ENCODE data around the gene SHLD1. TPM values are rescaled to one million over a fixed set of nuclear protein-coding genes. Genes with fewer than 3 reads are reported as not detected.

The SHLD1 gene
- total RNA-seq, 1 experiment from 2014 or later = 13.1 TPM

GRCh38 chr20:5881703-5882102 lies 131.5 kb downstream of the SHLD1 start:
- Histone ChIP-seq H3K9me2 (replicated peaks; ENCODE audit: insufficient read depth, low read length) (no peaks in the 10 kb centered on the region), H2AFZ (ENCODE audit: low read length) (peak overlapping the region; percentile 13; the same call in 1 of the 2 replicates), H3K79me2 (ENCODE audit: low read length) (no peaks in the 10 kb centered on the region), H3K27ac (ENCODE audit: low read length) (no peak overlapping the region), H3K4me1 (ENCODE audit: low read length) (peaks cover 4% of the 10 kb centered on the region; the same call in 1 of the 2 replicates), H3K4me3 (ENCODE audit: low read length) (no peak overlapping the region), H3K9me3 (ENCODE audit: low read length) (no peaks in the 10 kb centered on the region), H3K36me3 (ENCODE audit: insufficient read depth, low read length) (no peaks in the 10 kb centered on the region), H3K27me3 (ENCODE audit: low read length) (no peaks in the 10 kb centered on the region), H4K20me1 (ENCODE audit: insufficient read depth, low read depth, low read length) (no peaks in the 10 kb centered on the region), H3K4me2 (ENCODE audit: low read depth, low read length, poor library complexity, severe bottlenecking) (no peak overlapping the region), H3K9ac (ENCODE audit: low read length) (no peak overlapping the region)
- DNase-seq = no peak

DNA sequence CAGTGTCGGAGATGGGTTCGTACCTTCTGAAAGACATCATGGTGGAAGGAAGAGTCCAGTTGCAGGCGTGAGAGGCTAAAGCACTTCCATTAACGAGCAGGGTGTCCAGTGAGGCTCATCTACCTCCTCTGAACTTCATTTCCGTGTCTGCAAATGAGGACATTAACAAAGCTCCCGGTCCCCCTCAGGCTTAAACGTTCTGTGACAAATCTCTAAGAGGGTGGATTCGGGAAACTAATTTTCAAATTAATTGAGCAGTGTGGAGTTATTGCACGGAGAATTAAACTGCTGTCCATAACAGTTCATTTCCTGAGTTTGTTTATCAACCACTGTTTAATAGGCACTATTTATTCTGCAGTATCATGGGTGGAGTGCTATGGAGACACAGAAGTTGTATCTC lies 132.0 kb downstream of the SHLD1 start:
- no peaks in the 10 kb centered on the region for H3K27me3 ChIP-seq (ENCODE audit: low read length)
- no peaks in the 10 kb centered on the region for H3K36me3 ChIP-seq (ENCODE audit: insufficient read depth, low read length)
- no peak overlapping the region for H3K4me2 ChIP-seq (ENCODE audit: low read depth, low read length, poor library complexity, severe bottlenecking)
- no peak for DNase-seq
- H4K20me1 ChIP-seq (ENCODE audit: insufficient read depth, low read depth, low read length) = no peaks in the 10 kb centered on the region
- H3K27ac ChIP-seq (ENCODE audit: low read length) = no peak overlapping the region
- H3K79me2 ChIP-seq (ENCODE audit: low read length) = no peaks in the 10 kb centered on the region
- H3K9me2 ChIP-seq (replicated peaks; ENCODE audit: insufficient read depth, low read length) = no peaks in the 10 kb centered on the region
- H3K4me1 ChIP-seq (ENCODE audit: low read length) = peaks cover 4% of the 10 kb centered on the region; the same call in 1 of the 2 replicates
- H2AFZ ChIP-seq (ENCODE audit: low read length) = peak overlapping the region; percentile 13; the same call in 1 of the 2 replicates
- H3K9ac ChIP-seq (ENCODE audit: low read length) = no peak overlapping the region
- H3K4me3 ChIP-seq (ENCODE audit: low read length) = no peak overlapping the region
- H3K9me3 ChIP-seq (ENCODE audit: low read length) = no peaks in the 10 kb centered on the region

DNA sequence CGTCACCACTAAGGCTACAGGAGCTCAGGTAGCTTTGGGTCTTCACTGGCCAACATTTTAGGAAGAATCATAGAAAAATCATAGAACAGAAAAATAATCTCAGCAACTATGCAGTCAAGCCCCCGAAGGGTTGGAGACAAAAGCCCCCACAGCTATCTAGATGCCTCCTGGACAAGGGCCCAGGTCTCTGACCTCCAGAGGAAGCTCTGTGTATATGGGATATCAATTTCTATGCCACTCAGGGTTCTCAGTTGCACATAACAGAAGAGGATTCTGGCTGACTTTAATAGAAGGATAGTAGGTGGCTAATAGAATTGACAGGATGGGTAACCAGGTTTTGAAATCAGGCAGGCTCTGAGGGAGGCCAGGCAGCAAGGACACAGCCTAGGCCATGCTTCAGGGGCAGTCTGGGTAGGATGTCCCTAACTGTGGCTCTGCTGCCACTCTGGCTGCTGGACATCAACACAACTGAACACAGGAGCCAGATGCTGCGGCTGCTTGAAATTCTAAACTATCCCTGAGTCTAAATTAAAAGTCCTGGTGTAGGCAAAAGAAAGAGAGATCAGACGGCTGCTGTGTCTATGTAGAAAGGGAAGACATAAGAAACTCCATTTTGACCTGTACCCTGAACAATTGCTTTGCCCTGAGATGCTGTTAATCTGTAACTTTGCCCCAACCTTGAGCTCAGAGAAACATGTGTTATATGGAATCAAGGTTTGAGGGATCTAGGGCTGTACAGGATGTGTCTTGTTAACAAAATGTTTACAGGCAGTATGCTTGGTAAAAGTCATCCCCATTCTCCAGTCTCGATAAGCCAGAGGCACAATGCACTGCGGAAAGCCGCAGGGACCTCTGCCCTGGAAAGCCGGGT lies 134.5 kb downstream of the SHLD1 start:
- H3K27me3 ChIP-seq (ENCODE audit: low read length) = no peaks in the 10 kb centered on the region
- H3K27ac ChIP-seq (ENCODE audit: low read length) = no peak overlapping the region
- no peak overlapping the region for H3K9ac ChIP-seq (ENCODE audit: low read length)
- no peak overlapping the region for H3K4me2 ChIP-seq (ENCODE audit: low read depth, low read length, poor library complexity, severe bottlenecking)
- no peak for DNase-seq
- no peaks in the 10 kb centered on the region for H3K9me2 ChIP-seq (replicated peaks; ENCODE audit: insufficient read depth, low read length)
- no peaks in the 10 kb centered on the region for H3K9me3 ChIP-seq (ENCODE audit: low read length)
- H4K20me1 ChIP-seq (ENCODE audit: insufficient read depth, low read depth, low read length) = no peaks in the 10 kb centered on the region
- H3K4me1 ChIP-seq (ENCODE audit: low read length) = peaks cover 4% of the 10 kb centered on the region; the same call in 1 of the 2 replicates
- no peak overlapping the region for H2AFZ ChIP-seq (ENCODE audit: low read length)
- H3K36me3 ChIP-seq (ENCODE audit: insufficient read depth, low read length) = no peaks in the 10 kb centered on the region
- H3K79me2 ChIP-seq (ENCODE audit: low read length) = no peaks in the 10 kb centered on the region
- no peak overlapping the region for H3K4me3 ChIP-seq (ENCODE audit: low read length)

GRCh38 chr20:5885866-5886265 lies 135.7 kb downstream of the SHLD1 start:
- no peak overlapping the region for H3K4me3 ChIP-seq (ENCODE audit: low read length)
- H3K9me3 ChIP-seq (ENCODE audit: low read length) = no peaks in the 10 kb centered on the region
- H4K20me1 ChIP-seq (ENCODE audit: insufficient read depth, low read depth, low read length) = no peaks in the 10 kb centered on the region
- no peaks in the 10 kb centered on the region for H3K27me3 ChIP-seq (ENCODE audit: low read length)
- H3K9me2 ChIP-seq (replicated peaks; ENCODE audit: insufficient read depth, low read length) = no peaks in the 10 kb centered on the region
- peaks cover 4% of the 10 kb centered on the region; the same call in 1 of the 2 replicates for H3K4me1 ChIP-seq (ENCODE audit: low read length)
- no peak for DNase-seq
- no peak overlapping the region for H3K4me2 ChIP-seq (ENCODE audit: low read depth, low read length, poor library complexity, severe bottlenecking)
- H2AFZ ChIP-seq (ENCODE audit: low read length) = no peak overlapping the region
- no peak overlapping the region for H3K27ac ChIP-seq (ENCODE audit: low read length)
- no peaks in the 10 kb centered on the region for H3K79me2 ChIP-seq (ENCODE audit: low read length)
- H3K9ac ChIP-seq (ENCODE audit: low read length) = no peak overlapping the region
- H3K36me3 ChIP-seq (ENCODE audit: insufficient read depth, low read length) = no peaks in the 10 kb centered on the region

GRCh38 chr20:5886788-5887187 lies 136.6 kb downstream of the SHLD1 start:
- Histone ChIP-seq H3K9ac (ENCODE audit: low read length) (no peak overlapping the region), H3K27ac (ENCODE audit: low read length) (no peak overlapping the region), H3K4me2 (ENCODE audit: low read depth, low read length, poor library complexity, severe bottlenecking) (no peak overlapping the region), H3K27me3 (ENCODE audit: low read length) (no peaks in the 10 kb centered on the region), H3K36me3 (ENCODE audit: insufficient read depth, low read length) (no peaks in the 10 kb centered on the region), H3K9me2 (replicated peaks; ENCODE audit: insufficient read depth, low read length) (no peaks in the 10 kb centered on the region), H3K79me2 (ENCODE audit: low read length) (no peaks in the 10 kb centered on the region), H3K4me1 (ENCODE audit: low read length) (peaks cover 4% of the 10 kb centered on the region; the same call in 1 of the 2 replicates), H4K20me1 (ENCODE audit: insufficient read depth, low read depth, low read length) (no peaks in the 10 kb centered on the region), H3K9me3 (ENCODE audit: low read length) (no peaks in the 10 kb centered on the region), H3K4me3 (ENCODE audit: low read length) (no peak overlapping the region), H2AFZ (ENCODE audit: low read length) (no peak overlapping the region)
- DNase-seq = no peak

GRCh38 chr20:5887386-5887785 lies 137.2 kb downstream of the SHLD1 start:
- no peaks in the 10 kb centered on the region for H4K20me1 ChIP-seq (ENCODE audit: insufficient read depth, low read depth, low read length)
- no peak for DNase-seq
- H3K9ac ChIP-seq (ENCODE audit: low read length) = no peak overlapping the region
- no peaks in the 10 kb centered on the region for H3K27me3 ChIP-seq (ENCODE audit: low read length)
- H3K4me3 ChIP-seq (ENCODE audit: low read length) = no peak overlapping the region
- no peaks in the 10 kb centered on the region for H3K4me1 ChIP-seq (ENCODE audit: low read length)
- H3K27ac ChIP-seq (ENCODE audit: low read length) = no peak overlapping the region
- H3K9me2 ChIP-seq (replicated peaks; ENCODE audit: insufficient read depth, low read length) = no peaks in the 10 kb centered on the region
- H3K36me3 ChIP-seq (ENCODE audit: insufficient read depth, low read length) = no peaks in the 10 kb centered on the region
- H2AFZ ChIP-seq (ENCODE audit: low read length) = no peak overlapping the region
- no peaks in the 10 kb centered on the region for H3K79me2 ChIP-seq (ENCODE audit: low read length)
- no peaks in the 10 kb centered on the region for H3K9me3 ChIP-seq (ENCODE audit: low read length)
- H3K4me2 ChIP-seq (ENCODE audit: low read depth, low read length, poor library complexity, severe bottlenecking) = no peak overlapping the region

GRCh38 chr20:5888041-5888440 lies 137.8 kb downstream of the SHLD1 start:
- H3K36me3 ChIP-seq (ENCODE audit: insufficient read depth, low read length) = no peaks in the 10 kb centered on the region
- H3K4me2 ChIP-seq (ENCODE audit: low read depth, low read length, poor library complexity, severe bottlenecking) = no peak overlapping the region
- H3K9me3 ChIP-seq (ENCODE audit: low read length) = no peaks in the 10 kb centered on the region

DNA sequence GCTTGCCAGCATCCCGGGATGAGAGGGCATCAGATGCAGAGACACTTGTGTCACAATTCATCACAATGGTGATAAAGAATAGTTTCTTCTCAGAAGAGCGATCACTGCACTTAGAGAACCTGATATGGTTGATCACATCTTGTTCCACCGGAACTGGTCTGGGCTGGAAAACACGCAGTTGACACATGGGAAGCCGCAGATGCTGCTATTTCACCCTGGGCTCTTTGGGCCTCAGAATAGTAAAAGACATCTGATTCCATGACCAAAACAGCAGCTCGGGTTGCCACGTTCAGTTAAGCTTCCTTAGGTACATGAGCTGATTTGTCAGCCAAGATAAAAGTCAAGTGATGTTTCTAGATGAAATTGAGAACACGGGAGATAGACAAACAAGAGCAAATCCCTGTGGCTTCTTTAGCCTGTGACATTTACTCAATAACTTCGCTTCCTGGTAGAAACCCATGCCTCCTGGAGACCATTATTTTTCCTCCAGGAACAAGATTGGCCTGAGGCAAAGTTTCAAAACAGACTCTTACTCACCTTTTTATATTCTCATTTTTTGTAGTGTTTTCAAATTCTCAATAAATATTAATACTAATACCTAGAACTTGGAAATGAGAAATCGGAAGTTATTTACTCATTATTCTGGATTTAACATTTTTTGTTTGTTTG lies 140.7 kb downstream of the SHLD1 start:
- H3K27me3 ChIP-seq (ENCODE audit: low read length) = no peaks in the 10 kb centered on the region
- H3K27ac ChIP-seq (ENCODE audit: low read length) = no peak overlapping the region
- H3K79me2 ChIP-seq (ENCODE audit: low read length) = no peaks in the 10 kb centered on the region
- H2AFZ ChIP-seq (ENCODE audit: low read length) = no peak overlapping the region
- H3K36me3 ChIP-seq (ENCODE audit: insufficient read depth, low read length) = no peaks in the 10 kb centered on the region
- H4K20me1 ChIP-seq (ENCODE audit: insufficient read depth, low read depth, low read length) = no peaks in the 10 kb centered on the region
- no peak for DNase-seq
- H3K4me3 ChIP-seq (ENCODE audit: low read length) = no peak overlapping the region
- H3K9me2 ChIP-seq (replicated peaks; ENCODE audit: insufficient read depth, low read length) = no peaks in the 10 kb centered on the region
- H3K4me2 ChIP-seq (ENCODE audit: low read depth, low read length, poor library complexity, severe bottlenecking) = no peak overlapping the region
- no peaks in the 10 kb centered on the region for H3K4me1 ChIP-seq (ENCODE audit: low read length)
- H3K9me3 ChIP-seq (ENCODE audit: low read length) = no peaks in the 10 kb centered on the region
- no peak overlapping the region for H3K9ac ChIP-seq (ENCODE audit: low read length)

More at GRCh38 chr20:5888041-5888440, 137.8 kb downstream of the SHLD1 start:
- no peak for DNase-seq
- no peaks in the 10 kb centered on the region for H4K20me1 ChIP-seq (ENCODE audit: insufficient read depth, low read depth, low read length)
- H3K9me2 ChIP-seq (replicated peaks; ENCODE audit: insufficient read depth, low read length) = no peaks in the 10 kb centered on the region
- no peak overlapping the region for H2AFZ ChIP-seq (ENCODE audit: low read length)
- no peaks in the 10 kb centered on the region for H3K27me3 ChIP-seq (ENCODE audit: low read length)
- H3K9ac ChIP-seq (ENCODE audit: low read length) = no peak overlapping the region
- H3K79me2 ChIP-seq (ENCODE audit: low read length) = no peaks in the 10 kb centered on the region
- H3K4me1 ChIP-seq (ENCODE audit: low read length) = no peaks in the 10 kb centered on the region
- H3K27ac ChIP-seq (ENCODE audit: low read length) = no peak overlapping the region
- no peak overlapping the region for H3K4me3 ChIP-seq (ENCODE audit: low read length)
